K562 (cell line): ENCODE data around the gene ANKRD65. TPM values are rescaled to one million over a fixed set of nuclear protein-coding genes. Genes with fewer than 3 reads are reported as not detected.

Source experiments
- ARHGAP35 ChIP-seq: fragments of 450-650 bp; IDR thresholded peaks from 2 replicates; pipeline ENCODE4 v1.6.1; 2018; ENCODE audit not compliant: partially characterized antibody
- HNRNPH1 ChIP-seq: fragments of 200-400 bp; formaldehyde crosslinking; optimal IDR thresholded peaks from 2 replicates; pipeline ENCODE3; 2017; ENCODE audit warnings: low read depth, mild to moderate bottlenecking, low read length, moderate library complexity
- KAT8 ChIP-seq: fragments of 450-650 bp; IDR thresholded peaks from 2 replicates; pipeline ENCODE4 v1.6.1; 2016; ENCODE audit warnings: low read depth, mild to moderate bottlenecking
- NFYB ChIP-seq: IDR thresholded peaks from 2 replicates; pipeline ENCODE4 v1.6.1; 2011; ENCODE audit warnings: mild to moderate bottlenecking, moderate library complexity; ENCODE audit not compliant: insufficient read length; ENCODE audit errors: extremely low read depth
- NR2C1 ChIP-seq, 2 experiments: fragments of 450-650 bp; IDR thresholded peaks; 2 replicates each; pipeline ENCODE4 v1.6.1; 2017; ENCODE audit warnings: mild to moderate bottlenecking in 2 of 2, antibody characterized with exemption in 1 of 2, inconsistent platforms in 1 of 2, missing compliant biosample characterization in 1 of 2, missing genetic modification characterization in 1 of 2
- RBM15 ChIP-seq: fragments of 200-400 bp; formaldehyde crosslinking; IDR thresholded peaks from 2 replicates; pipeline ENCODE4 v1.6.1; 2018; ENCODE audit warnings: mild to moderate bottlenecking, low read length, moderate library complexity; ENCODE audit not compliant: insufficient read depth
- RFX7 ChIP-seq: fragments of 250-450 bp; sonication (Bioruptor Pico); IDR thresholded peaks from 2 replicates; pipeline ENCODE4 v1.5.1; 2021; ENCODE audit warnings: mild to moderate bottlenecking
- ZBTB11 ChIP-seq, 3 experiments: fragments of 200-800 bp in 1 of 3; fragments of 250-450 bp in 1 of 3; fragments of 450-650 bp in 1 of 3; sonication (Bioruptor Pico) in 1 of 3; sonication (Bioruptor generic) in 1 of 3; formaldehyde crosslinking in 1 of 3; IDR thresholded peaks; 2 replicates each; pipeline versions ENCODE4 v1.6.1 to v1.8.0; 2016 to 2022; ENCODE audit warnings: mild to moderate bottlenecking in 2 of 3, missing genetic modification characterization in 2 of 3, missing compliant biosample characterization in 1 of 3, moderate library complexity in 1 of 3
- ZNF431 ChIP-seq: sonication (generic); formaldehyde crosslinking; IDR thresholded peaks from 2 replicates; pipeline ENCODE4 v1.8.0; 2022; ENCODE audit warnings: mild to moderate bottlenecking, missing genetic modification reagents
- ZNF561 ChIP-seq: fragments of 450-650 bp; formaldehyde crosslinking; conservative IDR thresholded peaks from 2 replicates; pipeline ENCODE4 v1.4.0; 2020; ENCODE audit warnings: mild to moderate bottlenecking, moderate library complexity
- polyA plus RNA-seq, 8 experiments: library from polyadenylated mRNA; depleted of rRNA in 4 of 8; stranded (reverse) in 5 of 8; unstranded in 3 of 8; fragments of >200 nt; fragmentation: Nextera tagmentation in 2 of 8; fragmentation: Illumina TruSeq in 1 of 8; extraction: Ambion mirVana in 2 of 8; extraction: Trizol in 1 of 8; gene quantifications; 2 replicates each; pipeline versions ENCODE4 v1.2.1 to v1.2.3, GENCODE V29; 2011 to 2014; ENCODE audit warnings: inconsistent platforms in 1 of 8, missing spikeins in 1 of 8
- total RNA-seq, 7 experiments: library from RNA; depleted of rRNA in 6 of 7; stranded (reverse); fragments of >200 nt in 6 of 7; fragmentation: Illumina TruSeq in 2 of 7; extraction: Trizol in 2 of 7; gene quantifications; 2 replicates each; pipeline versions ENCODE4 v1.2.1 to v1.2.3, GENCODE V29; 2011 to 2021; ENCODE audit warnings: low replicate concordance in 1 of 7
- TF ChIP-seq, protein P1 (sequence below): sonication (generic); formaldehyde crosslinking; IDR thresholded peaks from 2 replicates; pipeline ENCODE4 v1.8.0; 2023; ENCODE audit warnings: mild to moderate bottlenecking, missing genetic modification reagents
- TF ChIP-seq, protein P2 (sequence below): fragments of 250-450 bp; sonication (Bioruptor Pico); IDR thresholded peaks from 2 replicates; pipeline ENCODE4 v1.8.0; 2022; ENCODE audit warnings: moderate library complexity, mild to moderate bottlenecking, inconsistent platforms
- TF ChIP-seq, protein P3 (sequence below): IDR thresholded peaks from 3 replicates; pipeline ENCODE4 v1.6.1; 2011; ENCODE audit warnings: borderline replicate concordance, mild to moderate bottlenecking; ENCODE audit not compliant: insufficient read length, insufficient read depth
- TF ChIP-seq, protein P4 (sequence below): fragments of 200-800 bp; sonication (Bioruptor generic); IDR thresholded peaks from 2 replicates; pipeline ENCODE4 v1.6.1; 2017; ENCODE audit warnings: missing genetic modification characterization, missing compliant biosample characterization
- TF ChIP-seq, protein P5 (sequence below): conservative IDR thresholded peaks from 2 replicates; pipeline ENCODE4 v1.6.1; 2011; ENCODE audit warnings: low read depth, mild to moderate bottlenecking, low read length; ENCODE audit not compliant: control insufficient read depth

Gene ANKRD65
- total and polyA plus RNA-seq, 9 of the 15 experiments (the other 6 are each of a cell fraction or from before 2014, with no cell fraction given) = not detected

DNA sequence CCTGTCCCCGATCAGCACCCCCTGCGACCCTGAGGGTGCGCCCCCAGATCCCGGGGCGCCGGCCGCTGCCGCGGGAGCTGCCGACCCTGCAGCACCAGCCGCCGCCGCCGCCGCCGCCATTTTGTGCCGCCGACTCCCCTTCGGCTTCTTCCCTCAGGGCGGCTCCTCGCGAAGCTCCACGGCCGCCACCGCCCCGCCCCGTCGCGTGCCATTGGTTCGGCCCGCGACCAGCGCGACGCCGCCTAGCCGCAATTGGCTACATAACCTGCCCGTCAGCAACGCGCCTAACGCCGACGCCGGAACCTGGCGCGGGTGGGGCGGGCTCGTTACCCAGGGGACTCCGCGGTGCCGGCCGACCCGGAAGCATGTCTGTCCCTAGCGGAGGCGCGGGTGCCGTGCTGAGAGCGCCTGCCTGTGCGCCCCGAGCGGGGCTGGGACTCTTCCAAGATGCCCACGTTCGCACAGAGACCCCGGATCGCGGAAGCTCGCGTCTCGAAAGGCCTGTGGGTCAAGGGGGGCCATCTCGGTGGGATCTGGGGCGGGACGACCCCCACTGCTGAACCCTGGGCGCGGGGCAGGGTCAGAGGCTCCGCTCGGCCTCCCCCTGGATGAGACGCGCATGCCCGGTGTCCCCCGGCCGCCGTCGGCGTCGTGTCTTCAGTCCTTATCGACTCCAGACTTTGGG lies 21.7 kb downstream of the ANKRD65 start, which contains the start of gene CCNL2 (continued):
- TF ChIP-seq, protein P1, sequence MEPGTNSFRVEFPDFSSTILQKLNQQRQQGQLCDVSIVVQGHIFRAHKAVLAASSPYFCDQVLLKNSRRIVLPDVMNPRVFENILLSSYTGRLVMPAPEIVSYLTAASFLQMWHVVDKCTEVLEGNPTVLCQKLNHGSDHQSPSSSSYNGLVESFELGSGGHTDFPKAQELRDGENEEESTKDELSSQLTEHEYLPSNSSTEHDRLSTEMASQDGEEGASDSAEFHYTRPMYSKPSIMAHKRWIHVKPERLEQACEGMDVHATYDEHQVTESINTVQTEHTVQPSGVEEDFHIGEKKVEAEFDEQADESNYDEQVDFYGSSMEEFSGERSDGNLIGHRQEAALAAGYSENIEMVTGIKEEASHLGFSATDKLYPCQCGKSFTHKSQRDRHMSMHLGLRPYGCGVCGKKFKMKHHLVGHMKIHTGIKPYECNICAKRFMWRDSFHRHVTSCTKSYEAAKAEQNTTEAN (CRISPR knock-in tag) = peak; percentile 58; the same call in 1 of the 2 replicates
- TF ChIP-seq, protein P2, sequence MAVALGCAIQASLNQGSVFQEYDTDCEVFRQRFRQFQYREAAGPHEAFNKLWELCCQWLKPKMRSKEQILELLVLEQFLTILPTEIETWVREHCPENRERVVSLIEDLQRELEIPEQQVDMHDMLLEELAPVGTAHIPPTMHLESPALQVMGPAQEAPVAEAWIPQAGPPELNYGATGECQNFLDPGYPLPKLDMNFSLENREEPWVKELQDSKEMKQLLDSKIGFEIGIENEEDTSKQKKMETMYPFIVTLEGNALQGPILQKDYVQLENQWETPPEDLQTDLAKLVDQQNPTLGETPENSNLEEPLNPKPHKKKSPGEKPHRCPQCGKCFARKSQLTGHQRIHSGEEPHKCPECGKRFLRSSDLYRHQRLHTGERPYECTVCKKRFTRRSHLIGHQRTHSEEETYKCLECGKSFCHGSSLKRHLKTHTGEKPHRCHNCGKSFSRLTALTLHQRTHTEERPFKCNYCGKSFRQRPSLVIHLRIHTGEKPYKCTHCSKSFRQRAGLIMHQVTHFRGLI (CRISPR knock-in tag) = no peak
- TF ChIP-seq HNRNPH1 (no peak), RFX7 (no peak), RBM15 (no peak), NR2C1 (IDR thresholded peaks at IDR 0.05) (peak; percentile 91), NR2C1 (tag; IDR thresholded peaks at IDR 0.05) (peak; percentile 92), ZNF431 (CRISPR knock-in tag) (peak; percentile 40), ARHGAP35 (no peak), NFYB (peak; percentile 98), ZBTB11 (CRISPR knock-in tag; IDR thresholded peaks at IDR 0.05) (peak in 1 of 3 experiments; percentile 87; a peak in 3 of 6 replicates), KAT8 (0 out of 2 replicates have a peak, but pooled peaks have one; percentile 11), ZNF561 (CRISPR knock-in tag) (no peak)
- TF ChIP-seq, protein P3, sequence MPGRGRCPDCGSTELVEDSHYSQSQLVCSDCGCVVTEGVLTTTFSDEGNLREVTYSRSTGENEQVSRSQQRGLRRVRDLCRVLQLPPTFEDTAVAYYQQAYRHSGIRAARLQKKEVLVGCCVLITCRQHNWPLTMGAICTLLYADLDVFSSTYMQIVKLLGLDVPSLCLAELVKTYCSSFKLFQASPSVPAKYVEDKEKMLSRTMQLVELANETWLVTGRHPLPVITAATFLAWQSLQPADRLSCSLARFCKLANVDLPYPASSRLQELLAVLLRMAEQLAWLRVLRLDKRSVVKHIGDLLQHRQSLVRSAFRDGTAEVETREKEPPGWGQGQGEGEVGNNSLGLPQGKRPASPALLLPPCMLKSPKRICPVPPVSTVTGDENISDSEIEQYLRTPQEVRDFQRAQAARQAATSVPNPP = no peak
- TF ChIP-seq, protein P4, sequence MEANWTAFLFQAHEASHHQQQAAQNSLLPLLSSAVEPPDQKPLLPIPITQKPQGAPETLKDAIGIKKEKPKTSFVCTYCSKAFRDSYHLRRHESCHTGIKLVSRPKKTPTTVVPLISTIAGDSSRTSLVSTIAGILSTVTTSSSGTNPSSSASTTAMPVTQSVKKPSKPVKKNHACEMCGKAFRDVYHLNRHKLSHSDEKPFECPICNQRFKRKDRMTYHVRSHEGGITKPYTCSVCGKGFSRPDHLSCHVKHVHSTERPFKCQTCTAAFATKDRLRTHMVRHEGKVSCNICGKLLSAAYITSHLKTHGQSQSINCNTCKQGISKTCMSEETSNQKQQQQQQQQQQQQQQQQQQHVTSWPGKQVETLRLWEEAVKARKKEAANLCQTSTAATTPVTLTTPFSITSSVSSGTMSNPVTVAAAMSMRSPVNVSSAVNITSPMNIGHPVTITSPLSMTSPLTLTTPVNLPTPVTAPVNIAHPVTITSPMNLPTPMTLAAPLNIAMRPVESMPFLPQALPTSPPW = peak; percentile 96
- TF ChIP-seq, protein P5, sequence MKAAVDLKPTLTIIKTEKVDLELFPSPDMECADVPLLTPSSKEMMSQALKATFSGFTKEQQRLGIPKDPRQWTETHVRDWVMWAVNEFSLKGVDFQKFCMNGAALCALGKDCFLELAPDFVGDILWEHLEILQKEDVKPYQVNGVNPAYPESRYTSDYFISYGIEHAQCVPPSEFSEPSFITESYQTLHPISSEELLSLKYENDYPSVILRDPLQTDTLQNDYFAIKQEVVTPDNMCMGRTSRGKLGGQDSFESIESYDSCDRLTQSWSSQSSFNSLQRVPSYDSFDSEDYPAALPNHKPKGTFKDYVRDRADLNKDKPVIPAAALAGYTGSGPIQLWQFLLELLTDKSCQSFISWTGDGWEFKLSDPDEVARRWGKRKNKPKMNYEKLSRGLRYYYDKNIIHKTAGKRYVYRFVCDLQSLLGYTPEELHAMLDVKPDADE = peak; percentile 84
